Kidney epithelial cell (primary cell): ENCODE measurements around the gene ZDHHC21. TPM values are rescaled to one million over a fixed set of nuclear protein-coding genes. Genes with fewer than 3 reads are reported as not detected.

Source experiments
- DNase-seq: peaks from one replicate; pipeline ENCODE4 v3.0.0-alpha.2; 2010; ENCODE audit warnings: low read depth
- H3K27me3 ChIP-seq: 2 replicates; pipeline ENCODE4 v1.6.0; 2011; ENCODE audit warnings: low read length; ENCODE audit not compliant: control insufficient read depth, insufficient read depth
- H3K36me3 ChIP-seq: 2 replicates; pipeline ENCODE4 v1.5.1; 2011; ENCODE audit warnings: low read length; ENCODE audit not compliant: control insufficient read depth, insufficient read depth
- H3K4me3 ChIP-seq: 2 replicates; pipeline ENCODE4 v1.5.1; 2011; ENCODE audit warnings: low read depth, mild to moderate bottlenecking, control low read depth, low read length
- CTCF ChIP-seq: IDR thresholded peaks from 2 replicates; pipeline ENCODE4 v1.5.1; 2011; ENCODE audit warnings: mild to moderate bottlenecking, moderate library complexity, low read length, control low read depth, inconsistent platforms; ENCODE audit not compliant: insufficient read depth, poor library complexity, severe bottlenecking
- total RNA-seq: library from RNA; depleted of rRNA; stranded (reverse); fragments of >200 nt; gene quantifications from 2 replicates; pipeline ENCODE4 v1.2.3, GENCODE V29; 2015

The ZDHHC21 gene
- total RNA-seq, 1 donor from 2014 or later, result 7.7 TPM

GRCh38 chr9:14661421-14662059 is 31.7 kb downstream of the ZDHHC21 start:
- Histone ChIP-seq H3K4me3 (no peak overlapping the region), H3K36me3 (no peaks in the 10 kb centered on the region), H3K27me3 (no peaks in the 10 kb centered on the region)
- DNase-seq, result no peak
- TF ChIP-seq CTCF, result peak; percentile 47

GRCh38 chr9:14660721-14661120 is 32.5 kb downstream of the ZDHHC21 start:
- TF ChIP-seq CTCF, result no peak
- DNase-seq, result no peak
- H3K27me3 ChIP-seq, result no peaks in the 10 kb centered on the region
- H3K36me3 ChIP-seq, result no peaks in the 10 kb centered on the region
- no peak overlapping the region for H3K4me3 ChIP-seq

DNA sequence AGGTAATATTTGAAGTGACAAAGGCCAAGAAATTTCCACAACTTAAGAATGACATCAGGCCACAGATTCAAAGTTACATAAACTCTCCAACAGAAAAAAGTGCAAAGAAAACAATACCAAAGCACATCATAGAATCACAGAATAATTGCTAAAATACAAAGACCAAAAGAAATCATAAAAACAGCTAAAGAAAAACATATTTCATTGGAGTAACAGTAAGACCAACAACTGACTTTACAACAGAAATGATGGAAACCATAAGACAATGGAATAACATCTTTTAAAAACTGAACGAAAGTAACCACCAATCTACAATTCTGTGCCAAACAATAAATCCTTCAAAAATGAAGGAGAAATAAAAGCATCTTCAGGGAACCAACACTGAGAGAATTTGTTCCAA is 38.3 kb downstream of the ZDHHC21 start:
- DNase-seq, result no peak
- TF ChIP-seq CTCF, result no peak
- H3K27me3 ChIP-seq, result no peaks in the 10 kb centered on the region
- H3K36me3 ChIP-seq, result no peaks in the 10 kb centered on the region
- no peak overlapping the region for H3K4me3 ChIP-seq

GRCh38 chr9:14653511-14653910 is 39.7 kb downstream of the ZDHHC21 start:
- H3K27me3 ChIP-seq, result no peaks in the 10 kb centered on the region
- no peak for TF ChIP-seq CTCF
- DNase-seq, result no peak
- H3K36me3 ChIP-seq, result no peaks in the 10 kb centered on the region
- H3K4me3 ChIP-seq, result no peak overlapping the region

DNA sequence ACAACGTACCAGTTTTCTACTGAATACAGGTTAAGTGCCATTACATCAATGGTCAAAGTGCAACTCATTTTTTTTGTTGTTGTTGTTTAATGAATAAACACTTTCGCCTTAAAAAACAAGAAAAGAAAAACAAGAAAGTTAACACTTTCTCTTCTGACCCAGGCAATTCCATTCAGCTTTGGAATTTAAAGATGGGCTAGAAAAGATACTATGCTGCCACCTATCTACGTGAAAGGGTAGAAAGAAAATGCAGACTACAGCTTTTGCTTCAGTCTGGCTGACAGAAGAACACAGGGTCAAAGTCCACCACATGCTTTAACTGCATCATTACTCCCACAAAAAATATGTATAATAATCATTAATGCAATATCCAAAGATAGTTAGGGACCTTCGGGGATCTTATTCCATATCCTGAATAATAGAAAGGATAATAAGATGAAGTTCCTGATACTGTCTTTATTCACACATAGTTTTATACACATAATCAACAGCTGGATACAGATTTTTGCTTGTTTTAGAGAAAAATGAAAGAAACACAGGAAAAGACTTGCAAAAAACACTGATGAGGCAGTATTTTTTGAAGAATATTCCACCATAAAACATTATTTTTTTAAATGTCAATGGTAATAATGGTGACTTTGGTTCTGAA is 40.4 kb downstream of the ZDHHC21 start:
- Histone ChIP-seq H3K36me3 (no peaks in the 10 kb centered on the region), H3K4me3 (no peak overlapping the region), H3K27me3 (no peaks in the 10 kb centered on the region)
- DNase-seq, result no peak
- TF ChIP-seq CTCF, result peak; percentile 43

DNA sequence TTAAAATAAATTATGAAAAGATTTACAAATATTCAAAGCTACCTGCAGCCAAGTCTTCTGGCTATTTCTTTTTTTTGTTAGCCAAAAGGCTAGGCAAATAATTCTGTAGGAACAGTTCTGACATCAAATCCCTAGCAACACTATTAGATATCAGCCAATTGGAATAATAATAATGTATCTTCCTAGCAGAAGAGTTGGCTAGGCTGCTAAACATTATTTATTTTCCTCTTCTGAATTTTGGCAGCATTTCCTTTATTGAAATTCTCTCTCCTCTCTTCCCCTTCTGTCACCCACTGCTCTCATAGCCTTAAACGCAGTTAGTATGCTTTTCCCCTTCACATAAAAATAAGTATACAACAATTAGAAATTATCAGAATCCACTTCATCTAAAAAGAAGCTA is 42.6 kb downstream of the ZDHHC21 start:
- H3K4me3 ChIP-seq, result no peak overlapping the region
- no peaks in the 10 kb centered on the region for H3K36me3 ChIP-seq
- DNase-seq, result no peak
- TF ChIP-seq CTCF, result no peak
- H3K27me3 ChIP-seq, result no peaks in the 10 kb centered on the region
